HEK293 (cell line): ENCODE data around the gene TP53BP2.

Experiments
- BCL11A ChIP-seq: fragments of 450-650 bp; formaldehyde crosslinking; IDR thresholded peaks from 2 replicates; pipeline ENCODE4 v1.5.1; 2016; ENCODE audit warnings: low read depth, missing biosample characterization, missing genetic modification characterization
- FEZF1 ChIP-seq: fragments of 450-650 bp; formaldehyde crosslinking; IDR thresholded peaks from 2 replicates; pipeline ENCODE4 v1.5.1; 2016; ENCODE audit warnings: missing biosample characterization, missing genetic modification characterization
- GLI4 ChIP-seq: fragments of 450-650 bp; formaldehyde crosslinking; IDR thresholded peaks from 2 replicates; pipeline ENCODE4 v1.5.1; 2016; ENCODE audit warnings: missing biosample characterization, missing genetic modification characterization
- KLF1 ChIP-seq: fragments of 450-650 bp; formaldehyde crosslinking; IDR thresholded peaks from 2 replicates; pipeline ENCODE4 v1.5.1; 2016; ENCODE audit warnings: missing biosample characterization, missing genetic modification characterization
- KLF7 ChIP-seq: fragments of 450-650 bp; formaldehyde crosslinking; IDR thresholded peaks from 2 replicates; pipeline ENCODE4 v1.5.1; 2016; ENCODE audit warnings: missing biosample characterization, missing genetic modification characterization, borderline replicate concordance
- KLF8 ChIP-seq: fragments of 450-650 bp; formaldehyde crosslinking; IDR thresholded peaks from 2 replicates; pipeline ENCODE4 v1.5.1; 2016; ENCODE audit warnings: missing biosample characterization, missing genetic modification characterization
- KLF9 ChIP-seq: fragments of 450-650 bp; formaldehyde crosslinking; IDR thresholded peaks from 2 replicates; pipeline ENCODE4 v1.5.1; 2016; ENCODE audit warnings: missing biosample characterization, missing genetic modification characterization, low read depth
- MEIS1 ChIP-seq: sonication (generic); formaldehyde crosslinking; IDR thresholded peaks from 2 replicates; pipeline ENCODE4 v1.8.1; 2022; ENCODE audit warnings: missing genetic modification reagents, mild to moderate bottlenecking, borderline replicate concordance
- MZF1 ChIP-seq: fragments of 450-650 bp; formaldehyde crosslinking; IDR thresholded peaks from 2 replicates; pipeline ENCODE4 v1.5.1; 2017; ENCODE audit warnings: missing biosample characterization, missing genetic modification characterization, borderline replicate concordance
- OVOL3 ChIP-seq: fragments of 450-650 bp; formaldehyde crosslinking; IDR thresholded peaks from 2 replicates; pipeline ENCODE4 v1.5.1; 2016; ENCODE audit warnings: missing biosample characterization, missing genetic modification characterization
- PRDM1 ChIP-seq: fragments of 450-650 bp; formaldehyde crosslinking; IDR thresholded peaks from 2 replicates; pipeline ENCODE4; 2016; ENCODE audit warnings: missing biosample characterization, missing genetic modification characterization
- PRDM2 ChIP-seq: fragments of 450-650 bp; formaldehyde crosslinking; IDR thresholded peaks from 2 replicates; pipeline ENCODE4 v1.5.1; 2016; ENCODE audit warnings: missing biosample characterization, missing genetic modification characterization, borderline replicate concordance
- YY2 ChIP-seq: fragments of 450-650 bp; formaldehyde crosslinking; IDR thresholded peaks from 2 replicates; pipeline ENCODE4 v1.5.1; 2016; ENCODE audit warnings: missing biosample characterization, missing genetic modification characterization
- ZBTB8A ChIP-seq: fragments of 450-650 bp; formaldehyde crosslinking; IDR thresholded peaks from 2 replicates; pipeline ENCODE4 v1.5.1; 2016; ENCODE audit warnings: missing biosample characterization, missing genetic modification characterization
- ZFHX2 ChIP-seq: fragments of 450-650 bp; formaldehyde crosslinking; conservative IDR thresholded peaks from 2 replicates; pipeline ENCODE4 v1.5.1; 2016; ENCODE audit warnings: missing biosample characterization, missing genetic modification characterization
- ZFP69B ChIP-seq: fragments of 450-650 bp; formaldehyde crosslinking; IDR thresholded peaks from 2 replicates; pipeline ENCODE4 v1.5.1; 2016; ENCODE audit warnings: missing biosample characterization, missing genetic modification characterization
- ZNF155 ChIP-seq: fragments of 450-650 bp; formaldehyde crosslinking; IDR thresholded peaks from 2 replicates; pipeline ENCODE4 v1.5.1; 2016; ENCODE audit warnings: missing biosample characterization, missing genetic modification characterization
- ZNF184 ChIP-seq: fragments of 450-650 bp; IDR thresholded peaks from 2 replicates; pipeline ENCODE4 v1.5.1; 2018; ENCODE audit warnings: missing biosample characterization, mild to moderate bottlenecking, missing genetic modification characterization
- ZNF501 ChIP-seq: fragments of 450-650 bp; formaldehyde crosslinking; IDR thresholded peaks from 2 replicates; pipeline ENCODE4 v1.5.1; 2016; ENCODE audit warnings: missing biosample characterization, missing genetic modification characterization
- ZNF549 ChIP-seq: fragments of 450-650 bp; IDR thresholded peaks from 2 replicates; pipeline ENCODE4 v1.5.1; 2018; ENCODE audit warnings: missing biosample characterization, missing genetic modification characterization, mild to moderate bottlenecking, inconsistent platforms, moderate library complexity
- ZNF585B ChIP-seq: fragments of 450-650 bp; formaldehyde crosslinking; IDR thresholded peaks from 2 replicates; pipeline ENCODE4 v1.5.1; 2016; ENCODE audit warnings: missing biosample characterization, missing genetic modification characterization
- ZNF610 ChIP-seq: fragments of 450-650 bp; formaldehyde crosslinking; IDR thresholded peaks from 2 replicates; pipeline ENCODE4 v1.5.1; 2016; ENCODE audit warnings: missing biosample characterization, missing genetic modification characterization, borderline replicate concordance
- ZNF621 ChIP-seq: fragments of 450-650 bp; formaldehyde crosslinking; IDR thresholded peaks from 2 replicates; pipeline ENCODE4 v1.5.1; 2017; ENCODE audit warnings: missing biosample characterization, missing genetic modification characterization
- ZNF626 ChIP-seq: fragments of 450-650 bp; sonication (Bioruptor Pico); formaldehyde crosslinking; IDR thresholded peaks from 2 replicates; pipeline ENCODE4 v1.5.1; 2018; ENCODE audit warnings: missing biosample characterization, missing genetic modification characterization, inconsistent platforms
- ZNF629 ChIP-seq: fragments of 450-650 bp; formaldehyde crosslinking; IDR thresholded peaks from 2 replicates; pipeline ENCODE4 v1.5.1; 2017; ENCODE audit warnings: missing biosample characterization, missing genetic modification characterization
- ZNF701 ChIP-seq: fragments of 450-650 bp; formaldehyde crosslinking; IDR thresholded peaks from 2 replicates; pipeline ENCODE4 v1.5.1; 2016; ENCODE audit warnings: missing biosample characterization, missing genetic modification characterization
- ZNF777 ChIP-seq: fragments of 450-650 bp; formaldehyde crosslinking; IDR thresholded peaks from 2 replicates; pipeline ENCODE4 v1.5.1; 2017; ENCODE audit warnings: missing biosample characterization, missing genetic modification characterization, borderline replicate concordance
- ZSCAN30 ChIP-seq: fragments of 450-650 bp; IDR thresholded peaks from 2 replicates; pipeline ENCODE4 v1.5.1; 2018; ENCODE audit warnings: missing biosample characterization, mild to moderate bottlenecking, missing genetic modification characterization, moderate library complexity
- TF ChIP-seq, protein P1 (sequence below): fragments of 450-650 bp; formaldehyde crosslinking; IDR thresholded peaks from 2 replicates; pipeline ENCODE4 v1.5.1; 2016; ENCODE audit warnings: missing biosample characterization, missing genetic modification characterization
- TF ChIP-seq, protein P2 (sequence below): fragments of 450-650 bp; formaldehyde crosslinking; conservative IDR thresholded peaks from 2 replicates; pipeline ENCODE4 v1.5.1; 2016; ENCODE audit warnings: low read depth, missing biosample characterization, missing genetic modification characterization

TP53BP2 gene

GRCh38 chr1:223845810-223846682 is at the start of gene TP53BP2 (continued):
- TF ChIP-seq ZNF626 (0 out of 2 replicates have a peak, but pooled peaks have one; percentile 63), ZNF184 (peak; percentile 91), KLF9 (tag by site-specific recombination) (no peak), PRDM1 (tag by site-specific recombination) (no peak), ZNF610 (tag by site-specific recombination) (peak; percentile 97), ZNF629 (tag by site-specific recombination) (peak; percentile 79), KLF7 (tag by site-specific recombination) (no peak; the same call in 1 of the 2 replicates), ZNF155 (tag by site-specific recombination) (no peak), ZFHX2 (tag by site-specific recombination) (no peak), ZNF501 (tag by site-specific recombination) (peak; percentile 100), YY2 (tag by site-specific recombination) (peak; percentile 87), ZNF585B (tag by site-specific recombination) (no peak), OVOL3 (tag by site-specific recombination) (peak; percentile 77), ZNF701 (tag by site-specific recombination) (no peak), FEZF1 (peak; percentile 38; the same call in 1 of the 2 replicates), ZFP69B (tag by site-specific recombination) (peak; percentile 77), ZSCAN30 (tag by site-specific recombination) (peak; percentile 98), MZF1 (peak; percentile 72), ZNF549 (tag by site-specific recombination) (peak; percentile 58; the same call in 1 of the 2 replicates), KLF1 (peak; percentile 23; the same call in 1 of the 2 replicates), BCL11A (tag by site-specific recombination) (no peak), ZNF777 (tag by site-specific recombination) (no peak), GLI4 (tag by site-specific recombination) (0 out of 2 replicates have a peak, but pooled peaks have one; percentile 34), ZBTB8A (tag by site-specific recombination) (peak; percentile 89), PRDM2 (tag by site-specific recombination) (no peak), MEIS1 (peak; percentile 22; the same call in 1 of the 2 replicates), ZNF621 (no peak), KLF8 (peak; percentile 92; the same call in 1 of the 2 replicates)
- TF ChIP-seq, protein P1, sequence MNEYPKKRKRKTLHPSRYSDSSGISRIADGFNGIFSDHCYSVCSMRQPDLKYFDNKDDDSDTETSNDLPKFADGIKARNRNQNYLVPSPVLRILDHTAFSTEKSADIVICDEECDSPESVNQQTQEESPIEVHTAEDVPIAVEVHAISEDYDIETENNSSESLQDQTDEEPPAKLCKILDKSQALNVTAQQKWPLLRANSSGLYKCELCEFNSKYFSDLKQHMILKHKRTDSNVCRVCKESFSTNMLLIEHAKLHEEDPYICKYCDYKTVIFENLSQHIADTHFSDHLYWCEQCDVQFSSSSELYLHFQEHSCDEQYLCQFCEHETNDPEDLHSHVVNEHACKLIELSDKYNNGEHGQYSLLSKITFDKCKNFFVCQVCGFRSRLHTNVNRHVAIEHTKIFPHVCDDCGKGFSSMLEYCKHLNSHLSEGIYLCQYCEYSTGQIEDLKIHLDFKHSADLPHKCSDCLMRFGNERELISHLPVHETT (tag by site-specific recombination) = 0 out of 2 replicates have a peak, but pooled peaks have one; percentile 40
- TF ChIP-seq, protein P2, sequence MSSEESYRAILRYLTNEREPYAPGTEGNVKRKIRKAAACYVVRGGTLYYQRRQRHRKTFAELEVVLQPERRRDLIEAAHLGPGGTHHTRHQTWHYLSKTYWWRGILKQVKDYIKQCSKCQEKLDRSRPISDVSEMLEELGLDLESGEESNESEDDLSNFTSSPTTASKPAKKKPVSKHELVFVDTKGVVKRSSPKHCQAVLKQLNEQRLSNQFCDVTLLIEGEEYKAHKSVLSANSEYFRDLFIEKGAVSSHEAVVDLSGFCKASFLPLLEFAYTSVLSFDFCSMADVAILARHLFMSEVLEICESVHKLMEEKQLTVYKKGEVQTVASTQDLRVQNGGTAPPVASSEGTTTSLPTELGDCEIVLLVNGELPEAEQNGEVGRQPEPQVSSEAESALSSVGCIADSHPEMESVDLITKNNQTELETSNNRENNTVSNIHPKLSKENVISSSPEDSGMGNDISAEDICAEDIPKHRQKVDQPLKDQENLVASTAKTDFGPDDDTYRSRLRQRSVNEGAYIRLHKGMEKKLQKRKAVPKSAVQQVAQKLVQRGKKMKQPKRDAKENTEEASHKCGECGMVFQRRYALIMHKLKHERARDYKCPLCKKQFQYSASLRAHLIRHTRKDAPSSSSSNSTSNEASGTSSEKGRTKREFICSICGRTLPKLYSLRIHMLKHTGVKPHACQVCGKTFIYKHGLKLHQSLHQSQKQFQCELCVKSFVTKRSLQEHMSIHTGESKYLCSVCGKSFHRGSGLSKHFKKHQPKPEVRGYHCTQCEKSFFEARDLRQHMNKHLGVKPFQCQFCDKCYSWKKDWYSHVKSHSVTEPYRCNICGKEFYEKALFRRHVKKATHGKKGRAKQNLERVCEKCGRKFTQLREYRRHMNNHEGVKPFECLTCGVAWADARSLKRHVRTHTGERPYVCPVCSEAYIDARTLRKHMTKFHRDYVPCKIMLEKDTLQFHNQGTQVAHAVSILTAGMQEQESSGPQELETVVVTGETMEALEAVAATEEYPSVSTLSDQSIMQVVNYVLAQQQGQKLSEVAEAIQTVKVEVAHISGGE (tag by site-specific recombination) = peak; percentile 93
